Caco-2 (cell line): ENCODE results near the gene ELAVL3. TPM values are rescaled to one million over a fixed set of nuclear protein-coding genes. Genes with fewer than 3 reads are reported as not detected.

ENCODE experiments used
- BruUV-seq: library from RNA; stranded (reverse); fragments of 400-500 nt; replicated peaks from 2 replicates; lab custom pipeline; 2021; lab: Mats Ljungman, UMichigan
- CTCF ChIA-PET: fragments of 300-600 bp; sonication (Branson Sonifier 250); formaldehyde crosslinking; loops from one replicate; lab custom pipeline; 2022; ENCODE audit warnings: antibody characterized with exemption; lab: Charles Lee
- POLR2A ChIA-PET: fragments of 300-600 bp; sonication (Branson Sonifier 250); formaldehyde crosslinking; loops from one replicate; lab custom pipeline; 2022; ENCODE audit warnings: antibody characterized with exemption; lab: Charles Lee
- DNase-seq, 2 experiments: peaks; one replicate each; pipeline versions ENCODE4 v3.0.0 to v3.0.0-alpha.2; 2020 to 2022
- H3K27me3 ChIP-seq: replicated peaks from 2 replicates; pipeline ENCODE4 v1.6.0; 2011; ENCODE audit warnings: low read length; ENCODE audit not compliant: control insufficient read depth, insufficient read depth
- H3K36me3 ChIP-seq: 2 replicates; pipeline ENCODE4 v1.5.1; 2011; ENCODE audit warnings: low read length; ENCODE audit not compliant: control insufficient read depth, insufficient read depth
- H3K4me1 ChIP-seq: fragments of 250-450 bp; sonication (Bioruptor Pico); 2 replicates; pipeline ENCODE4 v1.5.1; 2020; ENCODE audit warnings: mild to moderate bottlenecking
- H3K4me3 ChIP-seq: 2 replicates; pipeline ENCODE4 v1.5.1; 2011; ENCODE audit warnings: low read depth, mild to moderate bottlenecking, control low read depth, low read length
- H3K9me3 ChIP-seq: fragments of 250-450 bp; sonication (Bioruptor Pico); 2 replicates; pipeline ENCODE4 v1.5.1; 2020; ENCODE audit warnings: mild to moderate bottlenecking, moderate library complexity
- H3K27ac Mint-ChIP-seq: one replicate; pipeline ENCODE4 v1.8.0; 2022; ENCODE audit warnings: mixed read lengths; ENCODE audit not compliant: unreplicated experiment
- H3K27me3 Mint-ChIP-seq: one replicate; pipeline ENCODE4 v1.8.0; 2022; ENCODE audit warnings: mixed read lengths; ENCODE audit not compliant: insufficient read depth, unreplicated experiment
- H3K36me3 Mint-ChIP-seq: one replicate; pipeline ENCODE4 v1.8.0; 2022; ENCODE audit warnings: mild to moderate bottlenecking, mixed read lengths; ENCODE audit not compliant: insufficient read depth, unreplicated experiment
- H3K4me1 Mint-ChIP-seq: one replicate; pipeline ENCODE4 v1.8.0; 2022; ENCODE audit warnings: low read depth, mixed read lengths; ENCODE audit not compliant: unreplicated experiment
- H3K4me3 Mint-ChIP-seq: one replicate; pipeline ENCODE4 v1.8.0; 2022; ENCODE audit warnings: mild to moderate bottlenecking, moderate library complexity, mixed read lengths; ENCODE audit not compliant: unreplicated experiment
- H3K9me3 Mint-ChIP-seq: one replicate; pipeline ENCODE4 v1.8.0; 2022; ENCODE audit warnings: mixed read lengths; ENCODE audit not compliant: unreplicated experiment
- intact Hi-C: fragments of 100-400 bp; cut with micrococcal nuclease; formaldehyde crosslinking; loops from one replicate; pipeline ENCODE4 v1.10.0; 2022; ENCODE audit not compliant: unreplicated experiment
- total RNA-seq: library from RNA; stranded (reverse); gene quantifications from 2 replicates; pipeline ENCODE4 v1.2.3, GENCODE V29; 2022
- TF ChIP-seq, protein P1 (sequence below), 2 experiments: fragments of 200-600 bp in 1 of 2; IDR thresholded peaks; 1 replicate in 1 of 2; 2 replicates in 1 of 2; pipeline versions ENCODE4 v1.5.1 to v1.8.0; 2011 to 2022; ENCODE audit warnings: antibody characterized with exemption in 1 of 2, control low read depth in 1 of 2, inconsistent platforms in 1 of 2, low read depth in 1 of 2, low read length in 1 of 2, mild to moderate bottlenecking in 1 of 2, moderate library complexity in 1 of 2; ENCODE audit not compliant: insufficient read depth in 1 of 2, severe bottlenecking in 1 of 2, unreplicated experiment in 1 of 2

The ELAVL3 gene
- total RNA-seq, 1 experiment from 2014 or later = not detected

DNA sequence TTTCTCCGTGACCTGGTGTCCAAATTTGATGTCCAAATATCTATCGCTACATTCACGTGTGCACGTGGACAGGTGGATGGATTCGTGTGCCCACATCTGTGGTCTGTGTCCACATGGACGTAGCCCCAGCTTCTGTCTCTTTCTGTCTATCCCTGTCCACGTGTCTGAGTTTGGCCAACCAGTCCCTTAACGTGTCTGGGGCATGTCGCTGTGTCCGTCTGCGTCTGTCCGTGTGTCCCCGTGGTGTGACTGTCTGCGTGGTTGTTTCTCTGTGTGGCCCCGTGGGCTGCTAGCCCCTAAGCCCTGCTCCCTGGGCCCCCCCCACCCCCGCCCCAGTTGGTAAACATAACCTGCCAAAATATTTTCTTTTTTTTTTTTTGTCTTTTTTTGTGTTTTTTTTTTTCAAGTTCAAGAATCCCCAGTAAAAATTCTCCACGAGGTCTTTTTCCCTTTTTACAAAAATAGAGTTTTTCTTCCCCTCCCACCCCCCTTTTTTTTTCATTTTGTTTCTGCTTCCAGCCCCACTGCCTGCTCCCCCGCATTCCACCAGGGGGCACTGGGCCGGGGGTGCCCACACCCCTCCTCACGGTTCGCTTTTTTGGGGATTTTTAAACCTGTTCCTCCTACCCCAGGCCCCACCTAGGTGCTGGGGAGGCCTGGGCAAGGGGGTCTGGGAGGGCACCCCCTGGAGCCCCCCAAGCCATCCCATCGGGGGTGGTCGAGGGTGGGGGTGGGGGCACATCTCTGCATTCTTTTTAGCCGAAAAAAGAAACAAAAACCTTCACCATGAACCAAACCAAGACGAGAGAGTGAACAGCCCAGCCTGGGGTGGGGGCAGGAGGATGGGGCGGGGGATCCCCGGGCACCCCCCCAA is 27.1 kb downstream of the ELAVL3 start:
- Histone ChIP-seq H3K4me1 (no peaks in the 10 kb centered on the region), H3K9me3 (no peaks in the 10 kb centered on the region), H3K36me3 (no peaks in the 10 kb centered on the region; the same call in 1 of the 2 replicates), H3K27me3 (no peaks in the 10 kb centered on the region), H3K4me3 (no peak overlapping the region)
- BruUV-seq = no TSS peak
- ChIA-PET CTCF (no interaction called here), POLR2A (no interaction called here)
- H3K27ac Mint-ChIP-seq = no peak overlapping the region
- intact Hi-C loops = no loop called here
- no peaks in the 10 kb centered on the region for H3K9me3 Mint-ChIP-seq
- H3K27me3 Mint-ChIP-seq = no peaks in the 10 kb centered on the region
- peak in 1 of 2 experiments; percentile 32 for DNase-seq
- no peaks in the 10 kb centered on the region for H3K4me1 Mint-ChIP-seq
- no peak overlapping the region for H3K4me3 Mint-ChIP-seq
- TF ChIP-seq, protein P1, sequence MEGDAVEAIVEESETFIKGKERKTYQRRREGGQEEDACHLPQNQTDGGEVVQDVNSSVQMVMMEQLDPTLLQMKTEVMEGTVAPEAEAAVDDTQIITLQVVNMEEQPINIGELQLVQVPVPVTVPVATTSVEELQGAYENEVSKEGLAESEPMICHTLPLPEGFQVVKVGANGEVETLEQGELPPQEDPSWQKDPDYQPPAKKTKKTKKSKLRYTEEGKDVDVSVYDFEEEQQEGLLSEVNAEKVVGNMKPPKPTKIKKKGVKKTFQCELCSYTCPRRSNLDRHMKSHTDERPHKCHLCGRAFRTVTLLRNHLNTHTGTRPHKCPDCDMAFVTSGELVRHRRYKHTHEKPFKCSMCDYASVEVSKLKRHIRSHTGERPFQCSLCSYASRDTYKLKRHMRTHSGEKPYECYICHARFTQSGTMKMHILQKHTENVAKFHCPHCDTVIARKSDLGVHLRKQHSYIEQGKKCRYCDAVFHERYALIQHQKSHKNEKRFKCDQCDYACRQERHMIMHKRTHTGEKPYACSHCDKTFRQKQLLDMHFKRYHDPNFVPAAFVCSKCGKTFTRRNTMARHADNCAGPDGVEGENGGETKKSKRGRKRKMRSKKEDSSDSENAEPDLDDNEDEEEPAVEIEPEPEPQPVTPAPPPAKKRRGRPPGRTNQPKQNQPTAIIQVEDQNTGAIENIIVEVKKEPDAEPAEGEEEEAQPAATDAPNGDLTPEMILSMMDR (IDR thresholded peaks at IDR 0.05; ENCODE audit: insufficient read depth in 1 of 2, low read depth in 1 of 2, low read length in 1 of 2, severe bottlenecking in 1 of 2, unreplicated experiment in 1 of 2) = peak; percentile 35 to 68
- peaks cover 23% of the 10 kb centered on the region for H3K36me3 Mint-ChIP-seq

- ChIA-PET CTCF (interaction anchor here (0.9 kb wide), 1 partner anchor 159 kb away, joined by 4 read pairs; no protein-coding TSS in a partner anchor), POLR2A (no interaction called here)
- no peak for DNase-seq
- TF ChIP-seq, protein P1 (IDR thresholded peaks at IDR 0.05; ENCODE audit: insufficient read depth in 1 of 2, low read depth in 1 of 2, low read length in 1 of 2, severe bottlenecking in 1 of 2, unreplicated experiment in 1 of 2) = no peak
- Mint-ChIP-seq H3K27me3 (no peaks in the 10 kb centered on the region), H3K9me3 (no peaks in the 10 kb centered on the region), H3K27ac (no peak overlapping the region), H3K36me3 (peaks cover 30% of the 10 kb centered on the region), H3K4me1 (no peaks in the 10 kb centered on the region), H3K4me3 (no peak overlapping the region)
- BruUV-seq = no TSS peak
- no peaks in the 10 kb centered on the region for H3K27me3 ChIP-seq
- H3K9me3 ChIP-seq = no peaks in the 10 kb centered on the region
- H3K4me3 ChIP-seq = no peak overlapping the region
- intact Hi-C loops = no loop called here
- H3K36me3 ChIP-seq = peaks cover 2% of the 10 kb centered on the region
- H3K4me1 ChIP-seq = no peaks in the 10 kb centered on the region
These were observed 28.1 kb downstream of the ELAVL3 start for GRCh38 chr19:11452620-11453310.

- Histone ChIP-seq H3K36me3 (peaks cover 2% of the 10 kb centered on the region), H3K4me1 (no peaks in the 10 kb centered on the region), H3K9me3 (no peaks in the 10 kb centered on the region), H3K27me3 (no peaks in the 10 kb centered on the region), H3K4me3 (no peak overlapping the region)
- Mint-ChIP-seq H3K27me3 (no peaks in the 10 kb centered on the region), H3K9me3 (no peaks in the 10 kb centered on the region), H3K4me3 (no peak overlapping the region), H3K27ac (no peak overlapping the region), H3K36me3 (peaks cover 32% of the 10 kb centered on the region), H3K4me1 (no peaks in the 10 kb centered on the region)
- TF ChIP-seq, protein P1 (IDR thresholded peaks at IDR 0.05; ENCODE audit: insufficient read depth in 1 of 2, low read depth in 1 of 2, low read length in 1 of 2, severe bottlenecking in 1 of 2, unreplicated experiment in 1 of 2) = no peak
- DNase-seq = no peak
- POLR2A ChIA-PET = no interaction called here
- CTCF ChIA-PET = interaction anchor here (0.8 to 0.9 kb wide), 2 partner anchors 71 to 158 kb away, joined by 4 read pairs; no protein-coding TSS in a partner anchor
- intact Hi-C loops = no loop called here
- no TSS peak for BruUV-seq
These were observed 28.8 kb downstream of the ELAVL3 start for GRCh38 chr19:11451871-11452619.
